Superior temporal gyrus (tissue), 1 donor: ENCODE results near the gene AP4M1.

Source experiments
- DNase-seq: peaks from one replicate; pipeline ENCODE4 v3.0.0-alpha.2; 2016; ENCODE audit errors: extremely low spot score

Gene AP4M1, protein sequence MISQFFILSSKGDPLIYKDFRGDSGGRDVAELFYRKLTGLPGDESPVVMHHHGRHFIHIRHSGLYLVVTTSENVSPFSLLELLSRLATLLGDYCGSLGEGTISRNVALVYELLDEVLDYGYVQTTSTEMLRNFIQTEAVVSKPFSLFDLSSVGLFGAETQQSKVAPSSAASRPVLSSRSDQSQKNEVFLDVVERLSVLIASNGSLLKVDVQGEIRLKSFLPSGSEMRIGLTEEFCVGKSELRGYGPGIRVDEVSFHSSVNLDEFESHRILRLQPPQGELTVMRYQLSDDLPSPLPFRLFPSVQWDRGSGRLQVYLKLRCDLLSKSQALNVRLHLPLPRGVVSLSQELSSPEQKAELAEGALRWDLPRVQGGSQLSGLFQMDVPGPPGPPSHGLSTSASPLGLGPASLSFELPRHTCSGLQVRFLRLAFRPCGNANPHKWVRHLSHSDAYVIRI

DNA sequence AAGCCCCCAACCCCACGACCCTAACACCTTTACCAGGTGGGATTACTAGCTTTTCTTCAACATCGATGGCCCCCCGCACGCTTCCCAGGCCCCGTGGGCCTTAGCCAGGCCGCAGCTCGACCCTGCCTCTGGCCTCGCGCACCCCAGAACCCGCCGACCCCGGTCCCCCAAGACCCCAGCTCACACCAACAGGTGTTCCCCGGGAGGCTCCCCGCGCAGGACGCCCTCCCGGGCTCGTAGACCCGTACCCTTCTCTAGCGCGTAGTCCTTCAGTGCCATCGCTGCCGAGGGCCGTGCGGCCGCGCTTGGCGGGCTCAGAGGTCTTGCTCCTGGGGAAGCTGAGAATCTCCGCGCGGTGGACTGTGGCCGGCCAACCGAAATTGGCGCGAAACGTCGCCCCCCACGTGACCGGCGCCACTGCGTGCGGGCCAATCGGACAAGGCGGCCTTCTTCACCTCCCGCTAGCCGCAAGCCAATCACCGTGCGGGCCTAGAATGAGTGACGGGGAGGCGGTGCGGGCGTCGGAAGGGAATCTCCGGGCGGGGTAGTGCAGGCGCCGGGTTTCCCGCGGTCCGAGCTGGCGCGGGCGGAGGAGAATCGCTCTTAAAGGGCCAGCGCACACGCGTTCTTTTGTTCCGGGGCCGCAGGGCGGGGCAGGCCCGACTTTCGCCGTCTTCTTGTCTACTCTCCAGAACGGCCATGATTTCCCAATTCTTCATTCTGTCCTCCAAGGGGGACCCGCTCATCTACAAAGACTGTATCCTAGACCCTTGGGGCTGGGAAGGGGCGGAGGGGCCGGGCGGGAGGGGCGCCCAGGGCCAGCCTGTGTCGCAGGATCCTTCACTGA is at the start of gene AP4M1, which contains the start of gene MCM7:
Gene AP4M1 (plus strand): TSS at position 628 of the 847 bp plus-strand sequence. CDS start 72 bp downstream, at position 700.
Gene MCM7 (minus strand): TSS at position 382 of the 847 bp plus-strand sequence. CDS start 103 bp downstream, at position 279.
- peak; percentile 99 for DNase-seq

GRCh38 chr7:100053215-100053614 is 48.2 kb upstream of the AP4M1 start:
- DNase-seq: peak; percentile 95

DNA sequence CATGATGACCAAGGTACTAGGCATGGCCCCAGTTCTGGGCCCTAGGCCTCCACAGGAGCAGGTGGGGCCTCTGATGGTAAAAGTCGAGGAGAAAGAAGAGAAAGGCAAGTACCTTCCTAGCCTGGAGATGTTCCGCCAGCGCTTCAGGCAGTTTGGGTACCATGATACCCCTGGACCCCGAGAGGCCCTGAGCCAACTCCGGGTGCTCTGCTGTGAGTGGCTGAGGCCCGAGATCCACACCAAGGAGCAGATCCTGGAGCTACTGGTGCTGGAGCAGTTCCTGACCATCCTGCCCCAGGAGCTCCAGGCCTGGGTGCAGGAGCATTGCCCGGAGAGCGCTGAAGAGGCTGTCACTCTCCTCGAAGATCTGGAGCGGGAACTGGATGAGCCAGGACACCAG is 44.4 kb upstream of the AP4M1 start:
- DNase-seq: no peak

DNA sequence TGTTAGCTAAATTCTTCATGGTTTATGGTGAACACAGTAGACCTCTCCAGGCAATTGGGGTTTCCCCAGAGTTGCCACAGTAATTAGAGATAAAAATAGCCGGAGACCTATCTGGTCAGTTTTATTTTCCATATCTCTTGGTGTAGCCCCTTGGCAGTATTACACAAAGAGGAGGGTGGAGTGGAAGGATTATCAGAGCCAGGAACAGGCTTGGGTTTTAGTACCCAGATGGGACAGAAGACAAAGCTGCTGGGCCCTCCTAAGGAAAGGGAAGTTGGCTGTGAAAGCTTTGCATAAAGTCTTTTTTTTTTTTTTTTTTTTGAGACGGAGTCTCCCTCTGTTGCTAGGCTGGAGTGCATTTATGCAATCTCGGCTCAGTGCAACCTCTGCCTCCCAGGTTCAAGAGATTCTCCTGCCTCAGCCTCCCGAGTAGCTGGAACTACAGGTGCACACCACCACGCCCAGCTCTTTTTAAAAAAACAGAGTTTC is 42.1 kb upstream of the AP4M1 start:
- no peak for DNase-seq

- DNase-seq: no peak
These were observed 39.8 kb upstream of the AP4M1 start for GRCh38 chr7:100061518-100062193.

GRCh38 chr7:100063376-100063775 is 38.1 kb upstream of the AP4M1 start:
- DNase-seq: no peak

DNA sequence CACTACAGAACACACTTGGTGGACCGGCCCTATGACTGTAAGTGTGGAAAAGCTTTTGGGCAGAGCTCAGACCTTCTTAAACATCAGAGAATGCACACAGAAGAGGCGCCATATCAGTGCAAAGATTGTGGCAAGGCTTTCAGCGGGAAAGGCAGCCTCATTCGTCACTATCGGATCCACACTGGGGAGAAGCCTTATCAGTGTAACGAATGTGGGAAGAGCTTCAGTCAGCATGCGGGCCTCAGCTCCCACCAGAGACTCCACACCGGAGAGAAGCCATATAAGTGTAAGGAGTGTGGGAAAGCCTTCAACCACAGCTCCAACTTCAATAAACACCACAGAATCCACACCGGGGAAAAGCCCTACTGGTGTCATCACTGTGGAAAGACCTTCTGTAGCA is 37.3 kb upstream of the AP4M1 start:
- DNase-seq: no peak

GRCh38 chr7:100065452-100066186 is 35.8 kb upstream of the AP4M1 start:
- no peak for DNase-seq

GRCh38 chr7:100066953-100067352 is 34.5 kb upstream of the AP4M1 start:
- peak; percentile 27 for DNase-seq

DNA sequence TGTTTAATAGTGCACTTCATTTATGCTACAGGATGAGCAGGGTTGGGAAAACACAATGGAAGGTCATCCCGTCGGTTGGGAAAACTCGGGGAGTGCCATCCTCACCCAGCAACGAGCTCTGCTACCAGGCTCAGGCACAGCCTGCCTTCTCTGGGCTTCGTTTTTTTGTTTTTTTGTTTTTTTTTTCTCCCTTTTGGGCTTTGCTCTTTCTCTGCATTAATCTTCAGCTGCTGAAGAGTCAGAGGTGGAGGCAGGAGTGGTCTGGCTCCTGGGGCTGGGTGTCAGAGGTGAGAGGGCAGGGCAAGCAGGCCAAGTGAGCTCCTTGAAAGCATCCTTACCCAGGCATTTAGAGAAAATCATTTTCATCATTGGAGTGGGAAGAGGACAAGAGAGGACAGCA is 31.5 kb upstream of the AP4M1 start:
- no peak for DNase-seq

DNA sequence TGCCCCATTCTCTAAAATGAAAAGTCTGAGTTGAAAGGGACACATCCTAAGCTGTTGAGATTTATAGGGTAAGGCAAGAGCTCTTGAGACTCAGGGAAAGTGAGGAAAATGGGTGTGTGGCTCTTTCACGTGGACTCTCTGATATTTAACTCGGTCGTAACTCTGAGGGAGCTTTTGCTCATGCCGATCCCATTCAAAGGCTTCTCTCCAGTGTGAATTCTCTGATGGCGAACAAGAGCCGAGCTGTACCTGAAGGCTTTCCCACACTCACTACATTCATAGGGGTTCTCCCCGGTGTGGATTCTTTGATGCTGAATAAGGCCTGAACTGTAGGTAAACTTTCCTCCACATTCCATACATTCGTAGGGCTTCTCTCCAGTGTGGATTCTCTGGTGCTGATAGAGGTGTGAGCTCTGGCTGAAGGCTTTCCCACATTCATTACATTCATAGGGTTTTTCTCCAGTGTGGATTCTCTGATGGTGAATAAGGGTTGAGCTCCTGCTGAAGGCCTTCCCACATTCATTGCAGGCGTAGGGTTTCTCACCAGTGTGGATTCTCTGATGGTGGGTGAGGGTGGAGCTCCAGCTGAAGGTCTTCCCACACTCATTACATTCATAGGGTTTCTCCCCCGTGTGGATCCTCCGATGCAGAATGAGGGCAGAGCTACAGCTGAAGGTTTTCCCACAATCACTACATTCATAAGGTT is 30.3 kb upstream of the AP4M1 start:
- no peak for DNase-seq

DNA sequence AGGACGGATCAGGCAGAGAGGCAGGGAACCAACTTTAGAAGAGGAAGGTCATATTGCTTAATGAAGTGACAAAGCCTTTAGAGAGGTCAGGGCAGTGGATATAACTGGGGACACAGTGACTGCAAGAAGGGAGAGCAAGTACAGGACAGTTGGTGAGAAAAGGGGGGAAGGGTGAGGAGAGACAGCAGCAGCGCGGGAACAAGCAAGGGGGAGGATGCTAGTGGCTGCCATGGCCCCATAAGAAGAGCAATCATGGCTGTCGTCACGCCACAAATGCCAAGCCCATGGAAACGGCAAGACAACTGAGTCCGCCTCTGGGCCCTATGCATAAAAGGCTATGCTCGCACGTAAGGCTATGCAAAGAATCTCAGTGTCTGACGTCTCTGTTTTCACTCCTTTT is 29.0 kb upstream of the AP4M1 start:
- no peak for DNase-seq

DNA sequence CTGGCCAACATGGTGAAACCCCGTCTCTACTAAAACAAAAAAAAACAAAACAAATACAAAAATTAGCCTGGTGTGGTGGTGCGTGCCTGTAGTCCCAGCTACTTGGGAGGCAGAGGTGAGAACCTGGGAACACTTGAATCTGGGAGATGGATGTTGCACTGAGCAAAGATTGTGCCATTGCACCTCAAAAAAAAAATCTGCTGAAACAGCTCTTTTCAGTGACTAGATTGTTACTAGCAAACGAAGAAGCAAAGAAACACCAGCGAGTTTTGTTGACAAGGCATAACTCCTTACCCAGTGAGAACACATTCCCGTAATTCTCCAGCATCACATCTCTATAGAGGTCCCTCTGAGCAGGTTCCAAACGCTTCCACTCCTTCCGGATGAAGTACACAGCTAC is 26.6 kb upstream of the AP4M1 start:
- no peak for DNase-seq

GRCh38 chr7:100075418-100075817 is 26.0 kb upstream of the AP4M1 start:
- DNase-seq: no peak

DNA sequence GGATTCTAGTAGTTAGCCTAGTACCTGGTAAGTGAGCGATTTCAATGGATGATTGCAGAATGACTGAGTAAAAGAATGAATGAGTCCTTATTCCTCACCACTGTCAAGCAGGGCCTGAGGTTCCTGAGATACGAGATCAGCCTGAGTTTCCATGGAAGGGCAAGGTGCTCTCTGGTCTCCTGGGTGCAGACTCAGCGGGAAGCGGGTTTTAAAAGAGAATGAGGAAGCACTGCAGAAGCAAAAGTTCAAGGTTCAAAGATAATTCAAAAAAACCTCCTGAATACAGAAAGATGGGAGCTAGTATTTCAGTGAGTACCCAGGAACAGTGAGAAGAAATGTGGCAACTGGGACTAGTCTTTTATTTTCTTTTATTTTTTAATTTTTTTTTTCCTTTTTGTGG is 24.2 kb upstream of the AP4M1 start:
- DNase-seq: no peak

GRCh38 chr7:100079024-100079560 is 22.4 kb upstream of the AP4M1 start:
- DNase-seq: peak; percentile 91

GRCh38 chr7:100080907-100081534 is 20.4 kb upstream of the AP4M1 start:
- DNase-seq: no peak

DNA sequence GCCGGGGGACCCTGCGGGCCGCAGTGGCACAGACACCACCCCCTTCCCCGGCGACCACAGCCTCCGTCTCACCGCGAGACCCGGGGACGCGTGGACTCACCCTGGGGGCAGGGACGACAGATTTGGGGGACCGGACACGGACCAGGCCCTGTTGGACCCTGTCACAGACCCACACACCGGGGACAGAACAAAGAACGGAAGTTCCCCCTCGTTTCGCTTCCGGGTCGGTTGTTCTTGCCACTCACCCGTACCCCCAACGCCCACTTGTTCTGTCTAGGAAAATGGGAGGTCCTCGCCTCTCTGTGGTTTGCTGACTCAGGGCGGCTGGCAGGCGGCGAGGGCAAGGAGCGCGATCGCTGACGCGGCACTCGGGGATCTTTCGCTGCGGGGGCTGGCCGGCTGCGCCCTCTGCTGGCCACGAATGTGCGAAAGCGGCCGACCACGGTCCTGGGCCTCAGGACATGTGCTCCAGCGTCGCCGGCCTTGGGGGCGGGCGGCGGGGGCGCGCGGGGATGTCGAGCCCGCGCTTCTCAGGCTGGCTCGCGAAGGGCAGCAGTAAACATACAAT is 19.8 kb upstream of the AP4M1 start, which contains the start of gene ZNF3:
Gene ZNF3 (minus strand): TSS at position 189 of the 568 bp plus-strand sequence. CDS start 4,366 bp downstream, outside the sequence.
- peak; percentile 99 for DNase-seq

GRCh38 chr7:100082978-100083377 is 18.5 kb upstream of the AP4M1 start:
- no peak for DNase-seq
